IMR-90 (cell line): ENCODE data around the gene NBPF1. TPM values are rescaled to one million over a fixed set of nuclear protein-coding genes. Genes with fewer than 3 reads are reported as not detected.

Experiments used
- ATAC-seq: fragments of 200-7000 bp; cut with Tn5 transposase; 2 replicates; pipeline ENCODE4 v1.9.1; 2020; ENCODE audit warnings: low read depth, mild to moderate bottlenecking, moderate library complexity
- BruUV-seq: library from RNA; stranded (reverse); fragments of 400-500 nt; replicated peaks from 2 replicates; lab custom pipeline; 2021; lab: Mats Ljungman, UMichigan
- CTCF ChIA-PET: fragments of 300-600 bp; formaldehyde crosslinking; extraction: SDS; loops from one replicate; lab custom pipeline; 2021; ENCODE audit warnings: antibody characterized with exemption; lab: Yijun Ruan, JAX
- POLR2A ChIA-PET: fragments of 300-600 bp; sonication (Branson Sonifier 250); formaldehyde crosslinking; loops from one replicate; lab custom pipeline; 2022; ENCODE audit warnings: antibody characterized with exemption; ENCODE audit not compliant: unreplicated experiment; lab: Charles Lee
- DNase-seq: peaks from one replicate; pipeline ENCODE4 v3.0.0; 2013
- H2AFZ ChIP-seq: replicated peaks from 2 replicates; pipeline ENCODE3; 2013; ENCODE audit warnings: low read length, mild to moderate bottlenecking; ENCODE audit not compliant: poor library complexity
- H2AK5ac ChIP-seq: 2 replicates; pipeline ENCODE4 v1.6.1; 2013; ENCODE audit warnings: low read depth, low read length, inconsistent platforms
- H2AK9ac ChIP-seq: replicated peaks from 2 replicates; pipeline ENCODE3; 2013; ENCODE audit warnings: mild to moderate bottlenecking, low read depth, low read length, moderate library complexity; ENCODE audit not compliant: poor library complexity
- H2BK120ac ChIP-seq: 2 replicates; pipeline ENCODE4 v1.6.1; 2013; ENCODE audit warnings: low read depth, low read length, inconsistent platforms
- H2BK15ac ChIP-seq: 3 replicates; pipeline ENCODE4 v1.6.1; 2013; ENCODE audit warnings: low read depth, low read length, inconsistent platforms
- H2BK20ac ChIP-seq: 2 replicates; pipeline ENCODE4 v1.6.1; 2013; ENCODE audit warnings: low read depth, mild to moderate bottlenecking, inconsistent platforms, low read length, moderate library complexity
- H2BK5ac ChIP-seq: 2 replicates; pipeline ENCODE4 v1.6.1; 2013; ENCODE audit warnings: mild to moderate bottlenecking, low read depth, low read length, inconsistent platforms; ENCODE audit not compliant: poor library complexity, severe bottlenecking
- H3K14ac ChIP-seq: replicated peaks from 2 replicates; pipeline ENCODE4 v1.6.1; 2013; ENCODE audit warnings: low read depth, low read length, inconsistent platforms
- H3K18ac ChIP-seq: 2 replicates; pipeline ENCODE4 v1.6.1; 2013; ENCODE audit warnings: low read depth, low read length, control low read depth
- H3K23ac ChIP-seq: 2 replicates; pipeline ENCODE4 v1.6.1; 2013; ENCODE audit warnings: low read depth, low read length, inconsistent platforms
- H3K27ac ChIP-seq: 2 replicates; pipeline ENCODE4 v1.5.1; 2013; ENCODE audit warnings: mild to moderate bottlenecking, control low read depth, low read length; ENCODE audit not compliant: insufficient read depth
- H3K27me3 ChIP-seq: 2 replicates; pipeline ENCODE4 v1.6.1; 2013; ENCODE audit warnings: low read length; ENCODE audit not compliant: control insufficient read depth, insufficient read depth
- H3K36me3 ChIP-seq: 2 replicates; pipeline ENCODE4 v1.6.1; 2013; ENCODE audit warnings: low read length, mixed read lengths; ENCODE audit not compliant: control insufficient read depth, insufficient read depth
- H3K4ac ChIP-seq: 2 replicates; pipeline ENCODE4 v1.6.1; 2013; ENCODE audit warnings: low read depth, low read length, inconsistent platforms
- H3K4me1 ChIP-seq: 2 replicates; pipeline ENCODE4 v1.6.1; 2013; ENCODE audit warnings: low read length, mixed read lengths; ENCODE audit not compliant: control insufficient read depth, insufficient read depth
- H3K4me2 ChIP-seq: 2 replicates; pipeline ENCODE4 v1.6.1; 2013; ENCODE audit warnings: low read depth, mild to moderate bottlenecking, control low read depth, low read length, moderate library complexity
- H3K4me3 ChIP-seq: 2 replicates; pipeline ENCODE4 v1.5.1; 2013; ENCODE audit warnings: low read depth, mild to moderate bottlenecking, control low read depth, low read length, moderate library complexity; ENCODE audit not compliant: insufficient read depth
- H3K56ac ChIP-seq: 2 replicates; pipeline ENCODE4 v1.6.1; 2013; ENCODE audit warnings: low read length, inconsistent platforms; ENCODE audit not compliant: insufficient read depth; ENCODE audit errors: extremely low read depth
- H3K79me1 ChIP-seq, 2 experiments: 2 replicates each; pipeline ENCODE4 v1.6.1; 2013; ENCODE audit warnings: low read length in 2 of 2, inconsistent platforms in 1 of 2, low read depth in 1 of 2
- H3K9ac ChIP-seq: 2 replicates; pipeline ENCODE4 v1.6.1; 2013; ENCODE audit warnings: low read depth, low read length, control low read depth
- H3K9me1 ChIP-seq: 2 replicates; pipeline ENCODE4 v1.6.1; 2013; ENCODE audit warnings: low read length, inconsistent platforms; ENCODE audit not compliant: insufficient read depth
- H3K9me3 ChIP-seq: 2 replicates; pipeline ENCODE4 v1.6.1; 2013; ENCODE audit warnings: low read length; ENCODE audit not compliant: control insufficient read depth, insufficient read depth
- H4K20me1 ChIP-seq: 2 replicates; pipeline ENCODE4 v1.6.1; 2013; ENCODE audit warnings: low read length, inconsistent platforms; ENCODE audit not compliant: insufficient read depth
- H4K5ac ChIP-seq: 2 replicates; pipeline ENCODE4 v1.6.1; 2013; ENCODE audit warnings: mild to moderate bottlenecking, low read depth, low read length, control low read depth
- H4K8ac ChIP-seq, 2 experiments: 2 replicates each; pipeline ENCODE4 v1.6.1; 2013; ENCODE audit warnings: low read depth in 2 of 2, low read length in 2 of 2, control low read depth in 1 of 2, inconsistent platforms in 1 of 2
- H4K91ac ChIP-seq: 2 replicates; pipeline ENCODE4 v1.6.1; 2013; ENCODE audit warnings: low read depth, low read length, inconsistent platforms; ENCODE audit not compliant: insufficient read depth
- BHLHE40 ChIP-seq: fragments of 150-350 bp; IDR thresholded peaks from 2 replicates; pipeline ENCODE4 v1.6.1; 2016; ENCODE audit warnings: mild to moderate bottlenecking, low read depth, low read length
- CEBPB ChIP-seq: IDR thresholded peaks from 2 replicates; pipeline ENCODE4 v1.6.1; 2012; ENCODE audit warnings: low read depth, low read length, improper control_type of control experiment
- CHD1 ChIP-seq: IDR thresholded peaks from 2 replicates; pipeline ENCODE4 v1.6.1; 2012; ENCODE audit warnings: low read depth, low read length, improper control_type of control experiment
- ELK1 ChIP-seq: fragments of 150-350 bp; IDR thresholded peaks from 2 replicates; pipeline ENCODE4 v1.6.1; 2016; ENCODE audit warnings: low read depth, mild to moderate bottlenecking, low read length, moderate library complexity, borderline replicate concordance
- FOS ChIP-seq: fragments of 150-350 bp; IDR thresholded peaks from 2 replicates; pipeline ENCODE4 v1.6.1; 2016; ENCODE audit warnings: low read depth, low read length
- MXI1 ChIP-seq: IDR thresholded peaks from 2 replicates; pipeline ENCODE4 v1.6.1; 2012; ENCODE audit warnings: low read depth, mild to moderate bottlenecking, low read length, moderate library complexity, borderline replicate concordance
- NFE2L2 ChIP-seq: fragments of 150-350 bp; IDR thresholded peaks from 2 replicates; pipeline ENCODE4 v1.6.1; 2016; ENCODE audit warnings: low read depth, mild to moderate bottlenecking, low read length
- POLR2A ChIP-seq: IDR thresholded peaks from 2 replicates; pipeline ENCODE4 v1.6.1; 2012; ENCODE audit warnings: mild to moderate bottlenecking, low read depth, low read length
- RAD21 ChIP-seq: IDR thresholded peaks from 2 replicates; pipeline ENCODE4 v1.6.1; 2012; ENCODE audit warnings: low read length, improper control_type of control experiment
- SMC3 ChIP-seq: fragments of 150-350 bp; IDR thresholded peaks from 2 replicates; pipeline ENCODE4 v1.6.1; 2016; ENCODE audit warnings: low read depth, mild to moderate bottlenecking, antibody characterized with exemption, low read length, moderate library complexity
- USF2 ChIP-seq: fragments of 150-350 bp; IDR thresholded peaks from 2 replicates; pipeline ENCODE4 v1.6.1; 2017; ENCODE audit warnings: mild to moderate bottlenecking, antibody characterized with exemption, low read length, low read depth
- WGBS, 2 experiments: methylation state at CpG; one replicate each; pipeline versions ENCODE4 v1.1.5 to v1.1.7; 2013; ENCODE audit warnings: missing lambda C conversion rate in 2 of 2; ENCODE audit not compliant: insufficient read length in 1 of 2; ENCODE audit errors: extremely low coverage in 2 of 2; 5-methylcytosine and 5-hydroxymethylcytosine counted together
- dilution Hi-C: fragments of 300-500 bp; cut with HindIII; formaldehyde crosslinking; loops from one replicate; pipeline ENCODE4 v1.14.3; 2018; ENCODE audit warnings: low sequenced_read_pairs; ENCODE audit not compliant: unreplicated experiment
- in situ Hi-C: fragments of 300-500 bp; cut with MboI; formaldehyde crosslinking; loops from 3 replicates; pipeline ENCODE4 v1.14.3; 2019; ENCODE audit warnings: low sequenced_read_pairs, inconsistent platforms, mixed read lengths
- intact Hi-C: fragments of 100-400 bp; cut with micrococcal nuclease; formaldehyde crosslinking; loops from 2 replicates; pipeline ENCODE4 v1.10.0; 2022
- polyA plus RNA-seq, 3 experiments: library from polyadenylated mRNA; depleted of rRNA; stranded (reverse); fragments of >200 nt; gene quantifications; 2 replicates each; pipeline ENCODE4 v1.2.3, GENCODE V29; 2012; ENCODE audit warnings: low replicate concordance in 1 of 3
- total RNA-seq: library from RNA; depleted of rRNA; stranded (reverse); fragments of >200 nt; gene quantifications from 2 replicates; pipeline ENCODE4 v1.2.3, GENCODE V29; 2012

The NBPF1 gene
- total and polyA plus RNA-seq, 2 of the 4 experiments (the other 2 are of a cell fraction): 18.8 to 25.3 TPM

- no peak for TF ChIP-seq CEBPB
Observed at GRCh38 chr1:16615253-16616252, 2.2 kb upstream of the NBPF1 start (continued).

GRCh38 chr1:16614361-16615252 lies 1.2 kb upstream of the NBPF1 start:
- dilution Hi-C loops: no loop called here
- H2AFZ ChIP-seq: peak overlapping the region; percentile 71
- no peak for TF ChIP-seq POLR2A
- no peak for TF ChIP-seq ELK1
- TF ChIP-seq SMC3: no peak
- TF ChIP-seq MXI1: no peak
- TF ChIP-seq BHLHE40: no peak
- no peak for TF ChIP-seq CHD1
- TF ChIP-seq RAD21: no peak
- TF ChIP-seq USF2: no peak
- TF ChIP-seq CEBPB: no peak
- no peak for TF ChIP-seq NFE2L2
- TF ChIP-seq FOS: no peak

More at GRCh38 chr1:16614361-16615252, 1.2 kb upstream of the NBPF1 start:
- Histone ChIP-seq H4K8ac (peak overlapping the region in 1 of 2 experiments; percentile 23; a peak in 2 of 4 replicates), H4K5ac (no peak overlapping the region), H2AK5ac (peak overlapping the region; percentile 65; the same call in 1 of the 2 replicates), H3K4me2 (no peak overlapping the region), H2BK120ac (no peak overlapping the region), H3K9me1 (no peaks in the 10 kb centered on the region), H3K18ac (no peak overlapping the region), H3K9ac (no peak overlapping the region), H3K23ac (no peak overlapping the region), H3K27ac (no peak overlapping the region), H3K79me1 (peaks cover 4 to 23% of the 10 kb centered on the region in 2 experiments), H2BK20ac (no peak overlapping the region), H3K4me1 (peaks cover 3% of the 10 kb centered on the region; the same call in 1 of the 2 replicates), H3K4ac (no peak overlapping the region), H3K9me3 (no peaks in the 10 kb centered on the region), H4K20me1 (no peaks in the 10 kb centered on the region), H2BK15ac (no peak overlapping the region), H2BK5ac (no peak overlapping the region), H3K4me3 (no peak overlapping the region), H4K91ac (no peak overlapping the region), H3K36me3 (peaks cover 5% of the 10 kb centered on the region; the same call in 1 of the 2 replicates), H2AK9ac (peak overlapping the region; percentile 35), H3K56ac (no peak overlapping the region), H3K14ac (no peak overlapping the region), H3K27me3 (no peaks in the 10 kb centered on the region)
- ChIA-PET CTCF (interaction anchor here (1.4 kb wide), 1 partner anchor 10 kb away, joined by 4 read pairs; no protein-coding TSS in a partner anchor), POLR2A (no interaction called here)
- no peak for ATAC-seq
- BruUV-seq: no TSS peak
- DNase-seq: no peak
- intact Hi-C loops: loop anchor here (5.0 kb wide), 1 partner anchor 318 kb away; no protein-coding TSS in a partner anchor
- WGBS, 2 experiments: 88 to 100% methylated on average over 1 to 11 of the region's 11 CpGs
- in situ Hi-C loops: loop anchor here (25.0 kb wide), 1 partner anchor 423 kb away; no protein-coding TSS in a partner anchor
